GM12874 (cell line): ENCODE data around the gene DMKN.
A peak's percentile ranks its signal among the peaks of the same experiment; 100 is the strongest.

Experiments
- CTCF ChIP-seq: IDR thresholded peaks from 2 replicates; pipeline ENCODE4 v1.5.1; 2011; ENCODE audit warnings: low read depth, mild to moderate bottlenecking, control low read depth, low read length, moderate library complexity; ENCODE audit not compliant: insufficient read depth

Gene DMKN

GRCh38 chr19:35554076-35554475 lies 40.6 kb upstream of the DMKN start:
- no peak for TF ChIP-seq CTCF

DNA sequence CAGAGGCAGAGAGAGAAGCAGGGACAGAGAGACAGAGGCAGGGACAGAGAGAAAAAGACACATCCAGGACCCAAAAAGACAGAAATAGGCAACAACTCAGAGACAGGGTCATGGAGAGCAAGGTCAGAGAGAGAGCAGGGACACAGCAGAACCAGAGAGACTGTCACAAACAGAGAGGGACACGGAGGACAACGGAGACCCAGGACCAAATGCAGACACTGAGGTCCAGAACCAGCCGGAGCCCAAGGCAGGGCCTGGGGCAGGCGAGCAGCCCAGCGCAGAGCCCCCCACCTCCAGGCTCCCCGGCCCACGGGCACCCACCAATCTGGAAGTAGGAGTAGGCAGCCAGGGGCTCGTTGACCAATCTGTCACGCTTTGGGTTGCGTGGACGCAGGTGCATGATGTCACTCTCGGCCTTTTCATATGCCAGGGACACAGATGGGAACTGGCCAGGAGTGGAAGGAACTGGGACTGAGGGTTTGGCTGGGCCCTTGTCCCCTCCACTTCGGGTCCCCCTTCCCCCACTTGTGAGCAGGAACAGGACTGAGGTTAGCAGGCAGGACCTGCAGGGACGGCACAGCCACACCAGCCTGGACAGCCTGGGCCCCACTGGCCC lies 40.0 kb upstream of the DMKN start:
- TF ChIP-seq CTCF, result no peak

DNA sequence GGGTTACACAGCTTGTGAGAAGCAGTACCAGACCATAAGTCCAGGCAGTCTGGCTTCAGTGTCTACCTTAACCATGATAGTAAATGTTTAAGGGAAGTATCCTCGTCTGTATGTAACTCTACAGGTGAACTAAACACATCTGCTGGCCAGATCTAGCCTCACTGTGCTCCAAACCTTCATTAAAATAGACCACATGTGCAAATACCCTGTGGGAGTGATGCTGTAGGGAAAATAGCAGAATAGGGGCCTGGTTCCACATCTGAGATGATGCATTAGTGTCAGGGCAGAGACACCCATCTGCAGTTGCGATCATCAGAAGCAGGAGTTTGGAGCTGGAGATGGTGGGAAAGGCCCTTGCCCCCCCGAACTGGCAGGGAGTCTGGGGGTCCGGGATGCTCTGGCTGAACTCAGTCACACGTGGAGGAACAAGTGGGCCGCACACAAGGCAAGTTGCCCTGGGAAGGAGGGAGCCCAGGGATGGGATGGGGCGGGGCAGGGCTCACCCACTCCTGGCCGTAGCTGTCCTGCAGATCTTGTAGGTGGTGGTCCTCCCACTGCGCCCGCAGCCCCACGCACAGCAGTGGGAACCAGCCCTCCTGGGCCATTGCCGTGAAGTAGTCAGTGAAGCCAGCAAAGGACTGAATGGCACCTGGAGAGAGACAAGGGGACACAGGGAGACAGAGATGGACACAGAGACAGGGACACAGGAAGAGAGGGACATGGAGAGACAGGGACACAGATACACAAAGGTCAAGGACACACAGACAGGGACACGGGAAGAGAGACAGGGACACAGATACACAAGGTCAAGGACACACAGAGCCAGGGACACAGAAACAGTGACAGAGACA lies 39.3 kb upstream of the DMKN start:
- TF ChIP-seq CTCF, result no peak

DNA sequence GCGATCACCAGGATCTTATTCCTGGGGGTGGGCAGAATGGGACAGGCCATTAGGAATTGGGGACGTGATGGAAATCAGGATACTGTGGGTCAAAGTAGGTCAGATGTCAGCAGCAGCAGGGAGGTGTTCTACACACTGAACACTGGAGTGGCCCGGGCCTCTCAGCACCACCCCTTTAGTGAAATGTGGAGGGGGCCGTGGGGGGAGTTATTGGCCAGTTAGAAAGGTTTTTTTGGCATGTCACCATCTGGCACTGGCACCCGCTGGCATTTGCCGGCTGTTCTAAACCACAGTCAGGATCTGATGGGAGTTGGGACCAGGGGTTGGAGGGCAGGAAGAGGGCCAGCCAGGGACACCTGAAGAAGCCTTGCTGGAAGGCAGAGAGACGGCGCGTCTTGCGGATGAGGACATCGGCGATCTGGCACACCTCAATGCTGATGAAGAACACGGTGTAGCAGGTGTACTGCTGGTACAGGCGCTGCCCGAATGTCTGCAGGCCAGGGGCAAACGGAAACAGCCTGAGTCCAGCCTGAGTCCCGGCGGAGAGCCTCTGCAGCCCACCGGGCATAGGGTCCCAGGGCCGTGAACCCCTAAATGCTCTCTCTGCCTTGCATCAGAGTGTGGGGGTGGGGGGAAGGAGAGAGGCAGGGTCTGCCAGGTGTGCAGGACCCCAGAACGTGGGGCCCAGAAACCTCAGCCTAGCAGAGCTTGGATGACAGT lies 37.8 kb upstream of the DMKN start:
- TF ChIP-seq CTCF, result no peak

GRCh38 chr19:35549879-35550523 lies 36.6 kb upstream of the DMKN start:
- TF ChIP-seq CTCF, result no peak

DNA sequence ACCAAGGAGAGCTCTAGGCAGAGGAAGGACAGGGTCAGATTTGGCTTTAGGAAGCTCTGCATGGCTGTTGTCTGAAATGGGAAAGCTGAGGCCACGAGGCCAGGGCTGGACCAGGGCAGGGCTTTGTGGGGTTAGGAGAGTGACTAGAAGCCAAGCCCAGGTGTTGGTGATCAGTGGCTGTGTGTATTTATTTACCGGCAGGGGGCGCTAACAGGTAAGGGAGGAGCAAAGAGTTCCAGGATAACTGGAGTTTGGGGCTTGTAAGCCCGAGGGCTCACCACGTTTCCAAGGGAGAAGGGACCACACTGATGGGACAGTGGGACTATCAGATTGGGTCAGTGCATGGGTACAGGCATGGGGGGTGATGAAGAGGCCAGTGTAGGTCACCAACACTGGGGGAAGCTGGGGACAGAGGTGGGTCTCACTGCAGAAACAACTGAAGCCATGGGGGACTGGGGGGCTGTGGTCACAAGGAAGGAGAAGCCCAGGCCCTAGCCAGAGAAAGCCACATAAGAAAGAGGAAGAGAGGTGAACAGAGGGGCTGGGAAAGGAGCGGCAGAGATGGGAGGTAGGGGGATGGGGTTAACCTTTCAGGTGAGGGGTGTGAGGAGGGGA lies 35.8 kb upstream of the DMKN start:
- peak; percentile 75 for TF ChIP-seq CTCF
